Loucy (cell line): Measurements from ENCODE around the gene ITGB7.
"Not testable (repeated sequence)": the region's sequence is repeated elsewhere in the genome, so short reads cannot be mapped to it uniquely, and the experiment has no call there.

ENCODE experiments used
- H2AFZ ChIP-seq: fragments of 200-600 bp; sonication (generic); 2 replicates; pipeline ENCODE4 v1.6.0; 2016; ENCODE audit warnings: antibody characterized with exemption, mild to moderate bottlenecking, low read length, moderate library complexity
- H3F3A ChIP-seq: fragments of 200-600 bp; 2 replicates; pipeline ENCODE4 v1.6.0; 2016; ENCODE audit warnings: antibody characterized with exemption, low read depth, mild to moderate bottlenecking
- H3K27me3 ChIP-seq: fragments of 200-600 bp; sonication (generic); 2 replicates; pipeline ENCODE4 v1.6.1; 2014; ENCODE audit warnings: low read length, mild to moderate bottlenecking; ENCODE audit not compliant: insufficient read depth, poor library complexity, severe bottlenecking
- H3K36me3 ChIP-seq: fragments of 200-600 bp; sonication (generic); 2 replicates; pipeline ENCODE4 v1.6.1; 2016; ENCODE audit warnings: low read length; ENCODE audit not compliant: insufficient read depth
- H3K4me1 ChIP-seq: fragments of 200-600 bp; sonication (generic); 2 replicates; pipeline ENCODE4 v1.5.1; 2014; ENCODE audit warnings: low read length, mild to moderate bottlenecking; ENCODE audit not compliant: insufficient read depth, poor library complexity, severe bottlenecking
- H3K4me2 ChIP-seq: fragments of 200-600 bp; sonication (generic); 2 replicates; pipeline ENCODE4 v1.6.0; 2014; ENCODE audit warnings: antibody characterized with exemption, low read length, low read depth, mild to moderate bottlenecking; ENCODE audit not compliant: poor library complexity, severe bottlenecking
- H3K4me3 ChIP-seq: fragments of 200-600 bp; sonication (generic); 2 replicates; pipeline ENCODE4 v1.5.1; 2014; ENCODE audit warnings: low read length, mild to moderate bottlenecking, mixed read lengths; ENCODE audit not compliant: poor library complexity, severe bottlenecking
- H3K79me2 ChIP-seq: fragments of 200-600 bp; sonication (generic); 2 replicates; pipeline ENCODE4 v1.6.1; 2014; ENCODE audit warnings: low read length; ENCODE audit not compliant: insufficient read depth
- H3K9ac ChIP-seq: fragments of 200-600 bp; sonication (generic); 2 replicates; pipeline ENCODE4 v1.6.0; 2014; ENCODE audit warnings: mild to moderate bottlenecking, low read depth, low read length, moderate library complexity; ENCODE audit not compliant: poor library complexity, severe bottlenecking
- H3K9me2 ChIP-seq: fragments of 200-600 bp; sonication (generic); replicated peaks from 2 replicates; pipeline ENCODE4 v1.6.1; 2016; ENCODE audit warnings: low read depth, low read length, mixed read lengths
- H3K9me3 ChIP-seq: fragments of 200-600 bp; sonication (generic); 2 replicates; pipeline ENCODE4 v1.6.1; 2014; ENCODE audit warnings: mild to moderate bottlenecking, antibody characterized with exemption, low read length, low read depth; ENCODE audit not compliant: insufficient read depth
- H4K20me1 ChIP-seq: fragments of 200-600 bp; sonication (generic); 2 replicates; pipeline ENCODE4 v1.6.0; 2014; ENCODE audit warnings: antibody characterized with exemption, low read length, mild to moderate bottlenecking; ENCODE audit not compliant: insufficient read depth, poor library complexity, severe bottlenecking
- CTCF ChIP-seq: fragments of 200-600 bp; sonication (generic); conservative IDR thresholded peaks from 2 replicates; pipeline ENCODE4 v1.5.1; 2014; ENCODE audit warnings: mild to moderate bottlenecking, antibody characterized with exemption, low read length
- EZH2phosphoT487 ChIP-seq: fragments of 200-600 bp; IDR thresholded peaks from 2 replicates; pipeline ENCODE4 v1.6.1; 2018; ENCODE audit warnings: antibody characterized with exemption, mild to moderate bottlenecking, moderate library complexity, borderline replicate concordance

The ITGB7 gene

GRCh38 chr12:53205747-53206419 lies 1.2 kb downstream of the ITGB7 start:
- no peaks in the 10 kb centered on the region for H3K9me3 ChIP-seq
- H2AFZ ChIP-seq, result no peak overlapping the region
- no peaks in the 10 kb centered on the region for H3F3A ChIP-seq
- H3K4me2 ChIP-seq, result no peak overlapping the region
- H3K9ac ChIP-seq, result peak overlapping the region; percentile 5
- no peaks in the 10 kb centered on the region for H4K20me1 ChIP-seq
- no peak overlapping the region for H3K4me3 ChIP-seq
- peaks cover 36% of the 10 kb centered on the region for H3K4me1 ChIP-seq
- H3K27me3 ChIP-seq, result no peaks in the 10 kb centered on the region
- no peaks in the 10 kb centered on the region for H3K79me2 ChIP-seq
- TF ChIP-seq EZH2phosphoT487 (no peak), CTCF (no peak)
- H3K9me2 ChIP-seq, result no peaks in the 10 kb centered on the region
- H3K36me3 ChIP-seq, result no peaks in the 10 kb centered on the region

DNA sequence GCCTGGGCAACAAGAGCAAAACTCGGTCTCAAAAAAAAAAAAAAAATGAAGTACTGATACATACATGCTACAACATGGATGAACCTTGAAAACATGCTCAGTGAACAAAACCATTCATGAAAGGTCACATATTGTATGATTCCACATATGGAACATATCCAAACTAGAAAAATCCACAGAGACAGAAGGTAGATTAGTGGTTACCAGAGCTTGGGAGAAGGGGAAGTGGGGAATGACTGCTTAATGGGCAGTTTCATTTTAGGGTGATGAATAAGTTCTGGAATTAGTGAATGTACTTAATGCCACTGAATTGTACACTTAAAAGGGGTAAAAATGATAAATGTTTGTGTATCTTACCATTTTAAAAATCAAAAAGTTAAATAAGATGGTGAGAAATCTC lies 2.7 kb downstream of the ITGB7 start:
- Histone ChIP-seq H2AFZ (no peak overlapping the region), H3K79me2 (no peaks in the 10 kb centered on the region), H3K36me3 (no peaks in the 10 kb centered on the region), H3K4me1 (peaks cover 44% of the 10 kb centered on the region), H3F3A (no peaks in the 10 kb centered on the region), H3K9me2 (no peaks in the 10 kb centered on the region), H4K20me1 (no peaks in the 10 kb centered on the region), H3K4me3 (no peak overlapping the region), H3K9ac (no peak overlapping the region), H3K4me2 (no peak overlapping the region), H3K9me3 (no peaks in the 10 kb centered on the region), H3K27me3 (no peaks in the 10 kb centered on the region)
- TF ChIP-seq EZH2phosphoT487, result no peak
- TF ChIP-seq CTCF, result no peak

GRCh38 chr12:53202316-53202715 lies 4.7 kb downstream of the ITGB7 start:
- not testable (repeated sequence) for H3F3A ChIP-seq, H3K9me2 ChIP-seq, H3K4me3 ChIP-seq, H3K9ac ChIP-seq, H4K20me1 ChIP-seq, H2AFZ ChIP-seq, H3K36me3 ChIP-seq, H3K79me2 ChIP-seq, H3K27me3 ChIP-seq, H3K9me3 ChIP-seq, H3K4me2 ChIP-seq
- peaks cover 45% of the 10 kb centered on the region for H3K4me1 ChIP-seq

DNA sequence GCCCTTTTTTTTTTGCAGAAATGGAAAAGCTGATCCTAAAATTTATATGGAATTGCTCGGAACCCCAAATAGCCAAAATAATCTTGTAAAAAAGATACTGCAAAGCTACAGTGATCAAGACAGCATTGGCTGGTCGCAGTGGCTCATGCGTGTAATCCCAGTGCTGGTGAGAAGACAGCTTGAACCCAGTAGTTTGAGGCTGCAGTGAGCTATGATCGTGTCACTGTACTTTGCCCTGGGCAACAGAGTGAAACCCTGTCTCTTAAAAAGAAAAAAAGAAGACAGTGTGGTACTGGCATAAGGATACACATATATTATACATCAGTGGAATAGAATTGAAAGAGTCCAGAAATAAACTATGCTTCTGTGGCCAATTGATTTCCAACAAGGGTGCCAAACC lies 5.4 kb downstream of the ITGB7 start:
- H3K9me3 ChIP-seq, result no peaks in the 10 kb centered on the region
- no peak overlapping the region for H3K4me2 ChIP-seq
- H3F3A ChIP-seq, result 0 out of 2 replicates have a peak, but pooled peaks cover 3% of the 10 kb centered on the region
- peaks cover 40% of the 10 kb centered on the region for H3K4me1 ChIP-seq
- TF ChIP-seq EZH2phosphoT487 (no peak), CTCF (no peak)
- no peak overlapping the region for H2AFZ ChIP-seq
- H3K9ac ChIP-seq, result no peak overlapping the region
- no peak overlapping the region for H3K4me3 ChIP-seq
- no peaks in the 10 kb centered on the region for H3K9me2 ChIP-seq
- H3K27me3 ChIP-seq, result no peaks in the 10 kb centered on the region
- no peaks in the 10 kb centered on the region for H3K79me2 ChIP-seq
- no peaks in the 10 kb centered on the region for H4K20me1 ChIP-seq
- no peaks in the 10 kb centered on the region for H3K36me3 ChIP-seq
